Suprapubic skin (tissue), 3 donors: ENCODE data around the gene KIT.

Experiments used
- CTCF ChIP-seq, 2 donors: fragments of 200-600 bp in 1 of 2; fragments of 450-650 bp in 1 of 2; sonication (generic) in 1 of 2; IDR thresholded peaks; one replicate each; pipeline ENCODE4 v1.5.1; 2016 to 2019; ENCODE audit warnings: antibody characterized with exemption in 2 of 2, mild to moderate bottlenecking in 1 of 2, moderate library complexity in 1 of 2
- POLR2AphosphoS5 ChIP-seq, 3 donors: sonication (generic); formaldehyde crosslinking; IDR thresholded peaks; one replicate each; pipeline ENCODE4 v1.6.1; 2017; ENCODE audit warnings: antibody characterized with exemption in 3 of 3

GRCh38 chr4:54746218-54746617, 88.5 kb downstream of the KIT start:
- TF ChIP-seq CTCF (IDR thresholded peaks at IDR 0.05) (no peak), POLR2AphosphoS5 (IDR thresholded peaks at IDR 0.05) (no peak)
